ENCODE results near the gene HCFC1. TPM values are rescaled to one million over a fixed set of nuclear protein-coding genes. Genes with fewer than 3 reads are reported as not detected.

HCFC1 gene
- polyA plus RNA-seq, 1 of the 3 experiments (the other 2 are of a cell fraction): 9.5 TPM

DNA sequence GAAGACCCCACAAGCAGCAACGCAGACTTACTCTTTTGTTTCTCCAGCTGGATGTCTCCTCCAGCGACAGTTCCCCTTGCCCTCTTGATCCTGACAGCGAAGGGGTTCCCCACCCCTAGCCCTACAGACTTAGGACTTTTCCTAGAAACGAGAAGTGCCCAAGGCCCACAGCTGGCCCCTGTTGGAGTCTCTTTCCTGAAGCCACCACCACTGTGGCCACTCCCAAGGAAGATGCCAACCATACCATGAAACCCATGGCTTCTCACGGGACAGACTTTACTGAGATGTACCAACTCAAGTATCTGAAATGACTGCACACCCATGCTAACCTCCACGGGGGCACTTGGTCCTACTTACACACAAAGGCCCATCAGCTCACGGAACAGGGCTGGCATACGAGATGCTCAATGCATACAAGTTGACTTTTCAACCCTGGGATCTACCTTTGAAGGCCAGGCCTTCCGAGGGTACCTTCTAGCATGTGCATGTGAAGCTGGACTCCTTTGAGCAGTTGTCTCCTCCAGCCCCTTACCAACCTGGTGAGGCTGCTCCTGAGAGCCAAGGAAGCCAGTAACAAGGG is 49.0 kb upstream of the HCFC1 start:
- Histone ChIP-seq H3K4me2 (peak overlapping the region; percentile 75), H3K27ac (ENCODE audit: low read depth in 2 of 2, low read length in 1 of 2) (peak overlapping the region; percentile 75 to 79), H3K9me2 (no peaks in the 10 kb centered on the region), H3K9me3 (no peaks in the 10 kb centered on the region), H3K36me3 (replicated peaks in 1 of 2; ENCODE audit: control insufficient read depth in 1 of 2, insufficient read depth in 2 of 2, low read length in 1 of 2) (peaks cover 0 to 17% of the 10 kb centered on the region in 2 experiments), H2AFZ (ENCODE audit: low read depth) (no peak overlapping the region), H3K27me3 (ENCODE audit: insufficient read depth) (peaks cover 23% of the 10 kb centered on the region; the same call in 1 of the 2 replicates), H3K4me3 (ENCODE audit: low read depth in 2 of 2, low read length in 1 of 2) (peak overlapping the region; percentile 52 to 54), H3K9ac (peak overlapping the region; percentile 66; the same call in 1 of the 2 replicates), H4K20me1 (ENCODE audit: insufficient read depth) (no peaks in the 10 kb centered on the region), H3F3A (replicated peaks; ENCODE audit: insufficient read depth) (peaks cover 7% of the 10 kb centered on the region), H3K4me1 (ENCODE audit: control insufficient read depth in 1 of 2, insufficient read depth in 2 of 2, low read depth in 1 of 2, low read length in 1 of 2) (peaks cover 0 to 23% of the 10 kb centered on the region in 2 experiments; a peak in 1 of 4 replicates), H3K79me2 (ENCODE audit: insufficient read depth) (peaks cover 26% of the 10 kb centered on the region)
- POLR2A ChIA-PET: interaction anchor here (1.5 kb wide), 1 partner anchor 48 kb away, joined by 4 read pairs; the partner anchor contains the start of gene TMEM187
- TF ChIP-seq RFX5 (IDR thresholded peaks at IDR 0.05; ENCODE audit: low read length) (no peak), SIN3A (IDR thresholded peaks at IDR 0.05; ENCODE audit: borderline replicate concordance, low read depth, low read length) (peak; percentile 8; the same call in 1 of the 2 replicates)
- 46% methylated on average over 8 of the region's 9 CpGs for WGBS (ENCODE audit: low lambda C conversion rate)
- CTCF ChIA-PET: interaction anchor here (1.1 to 1.3 kb wide), 3 partner anchors 8 to 31 kb away, joined by 3 to 4 read pairs (median 3); no protein-coding TSS in a partner anchor
- DNase-seq: no peak

DNA sequence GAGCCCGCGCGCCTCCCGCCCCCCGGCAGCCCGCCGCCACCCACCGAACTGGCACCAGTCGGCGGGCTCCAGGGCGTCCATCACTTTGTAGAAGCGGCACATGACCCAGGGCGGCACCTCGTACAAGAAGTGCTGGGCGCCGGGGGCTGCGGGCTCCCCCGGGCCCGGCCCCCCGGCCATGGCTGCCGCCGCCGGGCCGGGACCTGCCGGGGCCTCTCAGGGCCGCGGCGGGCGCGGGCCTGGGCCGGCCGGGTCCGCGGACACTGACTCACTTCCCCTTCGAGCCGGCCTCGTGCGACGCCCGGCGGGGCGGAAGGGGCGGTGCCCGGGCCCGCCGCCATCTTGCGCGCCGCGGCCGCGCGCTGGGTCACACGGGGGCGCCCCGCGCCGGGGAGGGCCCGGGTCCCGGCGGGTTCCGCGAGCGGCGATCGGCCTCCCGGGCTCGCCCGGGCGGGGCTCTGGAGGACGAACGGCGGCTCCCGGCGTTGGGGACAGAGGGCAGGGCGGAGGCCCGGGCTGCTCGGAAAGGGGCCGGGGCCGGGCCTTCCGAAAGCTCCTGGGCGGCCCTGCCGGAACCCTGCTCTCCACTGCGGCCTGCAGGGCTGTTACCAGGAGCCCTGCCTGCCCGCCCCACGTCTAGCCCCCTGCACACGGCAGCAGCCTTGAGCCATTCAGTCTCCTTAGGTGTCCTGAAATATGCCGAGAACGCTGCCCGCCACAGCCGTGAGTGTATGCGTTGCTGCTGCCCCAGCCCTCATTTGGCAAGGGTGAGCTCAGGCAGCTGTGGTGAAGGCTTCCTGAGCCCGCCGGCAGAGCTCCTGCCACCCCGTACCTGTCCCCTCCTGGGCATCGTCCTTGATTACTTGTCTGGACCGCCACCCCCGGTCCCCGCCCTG is 48.3 kb upstream of the HCFC1 start, which contains the start of gene IRAK1:
Gene IRAK1 (minus strand): TSS at position 270 of the 896 bp plus-strand sequence. CDS start 90 bp downstream, at position 180.
- peaks cover 7% of the 10 kb centered on the region for H3F3A ChIP-seq (replicated peaks; ENCODE audit: insufficient read depth)
- DNase-seq: peak; percentile 89
- peaks cover 0 to 19% of the 10 kb centered on the region in 2 experiments for H3K36me3 ChIP-seq (replicated peaks in 1 of 2; ENCODE audit: control insufficient read depth in 1 of 2, insufficient read depth in 2 of 2, low read length in 1 of 2)
- peak within 1 kb of the TSS; percentile 75 to 81 for H3K27ac ChIP-seq (ENCODE audit: low read depth in 2 of 2, low read length in 1 of 2)
- peak within 1 kb of the TSS; percentile 74 for H3K9ac ChIP-seq
- peak within 1 kb of the TSS; percentile 52 to 57 for H3K4me3 ChIP-seq (ENCODE audit: low read depth in 2 of 2, low read length in 1 of 2)
- H3K79me2 ChIP-seq (ENCODE audit: insufficient read depth): peaks cover 26% of the 10 kb centered on the region
- TF ChIP-seq, protein P1, sequence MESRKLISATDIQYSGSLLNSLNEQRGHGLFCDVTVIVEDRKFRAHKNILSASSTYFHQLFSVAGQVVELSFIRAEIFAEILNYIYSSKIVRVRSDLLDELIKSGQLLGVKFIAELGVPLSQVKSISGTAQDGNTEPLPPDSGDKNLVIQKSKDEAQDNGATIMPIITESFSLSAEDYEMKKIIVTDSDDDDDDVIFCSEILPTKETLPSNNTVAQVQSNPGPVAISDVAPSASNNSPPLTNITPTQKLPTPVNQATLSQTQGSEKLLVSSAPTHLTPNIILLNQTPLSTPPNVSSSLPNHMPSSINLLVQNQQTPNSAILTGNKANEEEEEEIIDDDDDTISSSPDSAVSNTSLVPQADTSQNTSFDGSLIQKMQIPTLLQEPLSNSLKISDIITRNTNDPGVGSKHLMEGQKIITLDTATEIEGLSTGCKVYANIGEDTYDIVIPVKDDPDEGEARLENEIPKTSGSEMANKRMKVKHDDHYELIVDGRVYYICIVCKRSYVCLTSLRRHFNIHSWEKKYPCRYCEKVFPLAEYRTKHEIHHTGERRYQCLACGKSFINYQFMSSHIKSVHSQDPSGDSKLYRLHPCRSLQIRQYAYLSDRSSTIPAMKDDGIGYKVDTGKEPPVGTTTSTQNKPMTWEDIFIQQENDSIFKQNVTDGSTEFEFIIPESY (IDR thresholded peaks at IDR 0.05; ENCODE audit: borderline replicate concordance, low read depth): no peak
- TF ChIP-seq, protein P2, sequence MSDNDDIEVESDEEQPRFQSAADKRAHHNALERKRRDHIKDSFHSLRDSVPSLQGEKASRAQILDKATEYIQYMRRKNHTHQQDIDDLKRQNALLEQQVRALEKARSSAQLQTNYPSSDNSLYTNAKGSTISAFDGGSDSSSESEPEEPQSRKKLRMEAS (IDR thresholded peaks at IDR 0.05; ENCODE audit: low read depth): peak; percentile 63
- TF ChIP-seq YY1 (IDR thresholded peaks at IDR 0.05; ENCODE audit: low read depth): 0 out of 2 replicates have a peak, but pooled peaks have one; percentile 52
- H4K20me1 ChIP-seq (ENCODE audit: insufficient read depth): no peaks in the 10 kb centered on the region
- 43% methylated on average over 11 of the region's 99 CpGs for WGBS (ENCODE audit: low lambda C conversion rate)
- no peaks in the 10 kb centered on the region for H3K9me2 ChIP-seq
- no peaks in the 10 kb centered on the region for H3K9me3 ChIP-seq
- CTCF ChIA-PET: interaction anchor here (1.1 to 1.3 kb wide), 3 partner anchors 20 to 32 kb away, joined by 3 to 4 read pairs (median 3); no protein-coding TSS in a partner anchor
- H2AFZ ChIP-seq (ENCODE audit: low read depth): no peak within 1 kb of the TSS
- peaks cover 20% of the 10 kb centered on the region; the same call in 1 of the 2 replicates for H3K27me3 ChIP-seq (ENCODE audit: insufficient read depth)
- peaks cover 0 to 23% of the 10 kb centered on the region in 2 experiments; a peak in 1 of 4 replicates for H3K4me1 ChIP-seq (ENCODE audit: control insufficient read depth in 1 of 2, insufficient read depth in 2 of 2, low read depth in 1 of 2, low read length in 1 of 2)
- peak within 1 kb of the TSS; percentile 84 for H3K4me2 ChIP-seq
- POLR2A ChIA-PET: interaction anchor here (1.3 to 1.5 kb wide), 2 partner anchors 47 to 49 kb away, joined by 3 to 4 read pairs; partner anchors contain the start of genes HCFC1 and TMEM187
